Stomach smooth muscle (tissue), 2 donors: ENCODE results near the gene IL1RL1.

Experiments used
- H3K27ac ChIP-seq: one replicate; pipeline ENCODE4 v1.7.0; 2013; ENCODE audit warnings: mild to moderate bottlenecking, low read length, inconsistent platforms
- H3K27me3 ChIP-seq, 2 donors: one replicate each; pipeline ENCODE4 v1.7.0; 2013; ENCODE audit warnings: low read length in 2 of 2; ENCODE audit not compliant: insufficient read depth in 2 of 2, control insufficient read depth in 1 of 2
- H3K36me3 ChIP-seq, 2 donors: one replicate each; pipeline ENCODE4 v1.7.0; 2013; ENCODE audit warnings: low read length in 2 of 2; ENCODE audit not compliant: control insufficient read depth in 2 of 2, insufficient read depth in 2 of 2
- H3K4me1 ChIP-seq: one replicate; pipeline ENCODE4 v1.7.0; 2013; ENCODE audit warnings: low read length; ENCODE audit not compliant: control insufficient read depth, insufficient read depth
- H3K4me3 ChIP-seq, 2 donors: one replicate each; pipeline ENCODE4 v1.7.0; 2013; ENCODE audit warnings: low read length in 2 of 2
- H3K9ac ChIP-seq, 2 donors: one replicate each; pipeline ENCODE4 v1.7.0; 2013; ENCODE audit warnings: low read length in 2 of 2, mild to moderate bottlenecking in 1 of 2
- H3K9me3 ChIP-seq, 2 donors: one replicate each; pipeline ENCODE4 v1.7.0; 2013; ENCODE audit warnings: low read length in 2 of 2; ENCODE audit not compliant: control insufficient read depth in 2 of 2
- donor health status: healthy.
- donor health status: Pancreatic carcinoma.

Gene IL1RL1

DNA sequence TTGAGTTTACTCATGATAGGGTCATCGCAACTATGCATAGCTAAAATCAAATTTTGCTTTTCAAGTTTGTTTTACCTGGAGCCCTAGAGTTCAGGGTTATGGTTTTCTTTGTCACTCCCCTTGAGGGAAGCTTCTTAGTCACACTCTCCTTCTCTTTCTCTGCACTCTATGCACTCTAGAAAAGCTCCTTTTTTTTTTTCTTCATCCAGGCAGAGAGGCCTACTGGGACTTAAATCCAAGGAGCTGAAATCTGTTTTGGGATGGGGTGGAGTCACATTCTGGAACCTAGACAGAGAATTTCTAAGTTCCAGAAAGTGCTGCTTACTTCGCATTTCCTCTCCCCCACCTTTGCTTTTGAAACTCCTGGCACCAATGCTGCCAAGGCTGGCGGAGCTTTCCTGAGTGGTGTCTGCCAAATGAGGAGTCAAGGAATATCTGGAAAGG lies 25.2 kb downstream of the IL1RL1 start:
- peaks cover 0 to 2% of the 10 kb centered on the region in 2 donors for H3K27me3 ChIP-seq
- H3K36me3 ChIP-seq = no peaks in the 10 kb centered on the region
- no peak overlapping the region for H3K27ac ChIP-seq
- no peak overlapping the region for H3K4me3 ChIP-seq
- H3K9ac ChIP-seq = no peak overlapping the region
- no peaks in the 10 kb centered on the region for H3K4me1 ChIP-seq
- no peaks in the 10 kb centered on the region for H3K9me3 ChIP-seq

- Histone ChIP-seq H3K27ac (no peak overlapping the region), H3K4me1 (no peaks in the 10 kb centered on the region), H3K9ac (no peak overlapping the region), H3K4me3 (no peak overlapping the region), H3K27me3 (peaks cover 0 to 2% of the 10 kb centered on the region in 2 donors), H3K9me3 (no peaks in the 10 kb centered on the region), H3K36me3 (no peaks in the 10 kb centered on the region)
Observed at GRCh38 chr2:102337012-102337411, 25.6 kb downstream of the IL1RL1 start.

- Histone ChIP-seq H3K36me3 (no peaks in the 10 kb centered on the region), H3K4me3 (no peak overlapping the region), H3K4me1 (no peaks in the 10 kb centered on the region), H3K9ac (no peak overlapping the region), H3K27me3 (peaks cover 0 to 2% of the 10 kb centered on the region in 2 donors), H3K9me3 (no peaks in the 10 kb centered on the region), H3K27ac (no peak overlapping the region)
Observed at GRCh38 chr2:102337481-102338386, 26.4 kb downstream of the IL1RL1 start.

DNA sequence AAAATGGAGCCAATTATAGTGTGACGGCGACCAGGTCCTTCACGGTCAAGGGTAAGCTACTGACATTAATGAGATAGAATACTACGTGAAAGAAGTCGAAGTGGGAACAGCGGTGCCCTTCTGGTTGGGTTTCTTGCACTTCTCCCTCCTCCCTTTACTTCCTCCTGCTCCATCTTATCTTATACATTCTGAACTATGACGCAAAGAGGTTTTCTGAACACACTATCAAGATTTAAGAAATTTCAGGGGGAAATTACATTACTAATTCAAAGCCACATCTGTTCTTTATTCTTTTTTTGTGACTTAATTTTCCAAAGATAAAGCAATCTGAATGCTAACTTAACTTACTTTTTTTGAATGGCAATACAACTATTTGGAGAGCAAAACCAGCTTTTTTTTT lies 29.4 kb downstream of the IL1RL1 start:
- H3K4me3 ChIP-seq = no peak overlapping the region
- no peak overlapping the region for H3K27ac ChIP-seq
- H3K27me3 ChIP-seq = peaks cover 0 to 2% of the 10 kb centered on the region in 2 donors
- no peaks in the 10 kb centered on the region for H3K9me3 ChIP-seq
- H3K36me3 ChIP-seq = no peaks in the 10 kb centered on the region
- H3K4me1 ChIP-seq = no peaks in the 10 kb centered on the region
- no peak overlapping the region for H3K9ac ChIP-seq

DNA sequence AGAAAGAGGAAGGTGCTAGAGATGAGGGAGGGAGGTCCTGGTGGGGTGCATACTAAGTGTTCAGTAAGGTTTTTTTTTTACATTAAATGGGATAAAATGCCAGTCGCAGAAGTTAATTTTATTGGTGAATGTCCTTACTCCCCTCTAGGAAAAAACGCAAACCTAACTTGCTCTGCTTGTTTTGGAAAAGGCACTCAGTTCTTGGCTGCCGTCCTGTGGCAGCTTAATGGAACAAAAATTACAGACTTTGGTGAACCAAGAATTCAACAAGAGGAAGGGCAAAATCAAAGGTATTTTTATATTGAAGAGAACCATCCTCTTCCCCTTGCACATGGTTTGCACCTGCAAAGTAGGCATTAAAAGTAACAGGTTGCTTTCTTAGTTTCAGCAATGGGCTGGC lies 31.5 kb downstream of the IL1RL1 start:
- no peaks in the 10 kb centered on the region for H3K36me3 ChIP-seq
- no peak overlapping the region for H3K4me3 ChIP-seq
- peaks cover 0 to 2% of the 10 kb centered on the region in 2 donors for H3K27me3 ChIP-seq
- H3K27ac ChIP-seq = no peak overlapping the region
- no peak overlapping the region for H3K9ac ChIP-seq
- H3K4me1 ChIP-seq = no peaks in the 10 kb centered on the region
- H3K9me3 ChIP-seq = no peaks in the 10 kb centered on the region

DNA sequence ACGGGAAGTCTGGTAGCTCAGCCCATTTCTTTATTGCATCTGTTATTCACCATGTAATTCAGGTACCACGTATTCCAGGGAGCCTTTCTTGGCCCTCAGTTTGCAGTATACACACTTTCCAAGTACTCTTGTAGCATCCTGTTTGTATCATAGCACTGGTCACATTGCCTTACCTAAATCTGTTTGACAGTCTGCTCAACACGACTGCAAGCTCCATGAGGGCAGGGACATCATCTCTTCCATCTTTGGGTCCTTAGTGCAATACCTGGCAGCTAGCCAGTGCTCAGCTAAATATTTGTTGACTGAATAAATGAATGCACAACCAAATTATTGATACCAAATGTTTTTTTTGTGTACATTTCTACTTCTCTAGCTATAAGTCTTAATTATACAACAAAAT lies 33.0 kb downstream of the IL1RL1 start:
- no peak overlapping the region for H3K9ac ChIP-seq
- H3K27ac ChIP-seq = no peak overlapping the region
- no peaks in the 10 kb centered on the region for H3K36me3 ChIP-seq
- H3K9me3 ChIP-seq = no peaks in the 10 kb centered on the region
- peaks cover 0 to 2% of the 10 kb centered on the region in 2 donors for H3K27me3 ChIP-seq
- H3K4me3 ChIP-seq = no peak overlapping the region
- H3K4me1 ChIP-seq = no peaks in the 10 kb centered on the region

DNA sequence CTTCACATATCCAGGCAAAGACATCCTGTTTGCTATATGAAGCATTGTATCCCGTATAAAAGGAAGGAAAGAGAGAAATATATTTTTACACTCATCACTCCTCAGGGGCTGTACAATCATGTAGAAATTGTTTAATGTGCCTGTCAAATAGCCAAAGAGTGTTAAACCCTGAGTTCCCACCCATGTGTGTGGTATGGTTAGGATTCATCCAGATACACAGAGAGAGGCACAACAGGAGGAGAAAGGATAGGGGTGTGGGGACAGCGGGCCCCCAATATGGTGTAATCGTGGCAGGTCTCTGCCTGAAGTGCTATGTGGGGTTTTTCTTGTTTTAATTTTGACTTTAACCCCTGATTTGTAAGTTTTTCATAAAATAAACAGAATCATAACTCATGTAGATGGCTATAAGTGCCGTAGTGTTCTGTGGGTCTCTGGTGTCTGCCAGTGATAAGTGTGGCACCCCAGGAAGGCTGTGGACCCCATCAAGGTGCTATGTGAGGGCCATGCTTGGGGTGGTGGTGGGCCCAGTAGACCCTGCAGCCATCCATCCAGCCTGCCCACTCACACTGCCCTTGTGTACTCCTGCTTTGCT lies 34.1 kb downstream of the IL1RL1 start:
- Histone ChIP-seq H3K27me3 (peaks cover 0 to 2% of the 10 kb centered on the region in 2 donors), H3K4me1 (no peaks in the 10 kb centered on the region), H3K27ac (no peak overlapping the region), H3K9ac (no peak overlapping the region), H3K9me3 (no peaks in the 10 kb centered on the region), H3K4me3 (no peak overlapping the region), H3K36me3 (no peaks in the 10 kb centered on the region)

DNA sequence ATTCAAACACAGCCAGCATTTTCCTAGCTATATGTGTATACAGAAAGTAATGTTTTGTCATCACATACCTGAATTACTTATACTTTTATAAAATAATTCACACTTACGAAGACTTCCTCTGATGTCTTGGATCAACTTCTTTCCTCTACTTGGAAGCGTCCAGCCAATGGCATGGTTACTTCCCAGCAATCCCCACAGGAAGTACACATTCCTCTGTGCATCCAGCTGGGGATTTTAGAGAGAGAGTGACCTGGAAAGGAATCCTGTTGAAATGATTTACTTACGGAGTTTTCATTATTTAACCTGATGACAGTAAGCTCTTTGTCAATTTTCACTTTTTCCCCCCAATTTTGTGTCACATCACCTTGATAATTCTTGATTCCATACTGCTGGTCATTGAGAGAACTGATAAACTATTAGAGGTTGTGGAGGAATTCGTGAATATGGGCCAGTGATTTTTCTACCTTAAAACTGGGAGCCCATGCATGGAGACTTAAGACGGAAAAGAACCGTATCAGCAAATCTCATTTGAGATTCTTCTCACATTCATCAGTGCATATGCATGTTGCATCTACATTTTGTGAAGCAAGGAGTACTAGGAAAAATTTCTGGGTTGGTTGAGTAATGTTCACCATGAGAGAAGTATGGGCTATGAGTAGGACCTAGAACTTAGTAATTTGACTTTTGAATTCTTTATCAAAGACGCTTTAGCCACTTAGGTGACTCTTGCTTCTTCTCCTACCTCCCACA lies 35.2 kb downstream of the IL1RL1 start:
- no peak overlapping the region for H3K9ac ChIP-seq
- H3K27ac ChIP-seq = no peak overlapping the region
- peaks cover 0 to 4% of the 10 kb centered on the region in 2 donors for H3K27me3 ChIP-seq
- no peaks in the 10 kb centered on the region for H3K9me3 ChIP-seq
- H3K36me3 ChIP-seq = no peaks in the 10 kb centered on the region
- no peak overlapping the region for H3K4me3 ChIP-seq
- H3K4me1 ChIP-seq = no peaks in the 10 kb centered on the region

DNA sequence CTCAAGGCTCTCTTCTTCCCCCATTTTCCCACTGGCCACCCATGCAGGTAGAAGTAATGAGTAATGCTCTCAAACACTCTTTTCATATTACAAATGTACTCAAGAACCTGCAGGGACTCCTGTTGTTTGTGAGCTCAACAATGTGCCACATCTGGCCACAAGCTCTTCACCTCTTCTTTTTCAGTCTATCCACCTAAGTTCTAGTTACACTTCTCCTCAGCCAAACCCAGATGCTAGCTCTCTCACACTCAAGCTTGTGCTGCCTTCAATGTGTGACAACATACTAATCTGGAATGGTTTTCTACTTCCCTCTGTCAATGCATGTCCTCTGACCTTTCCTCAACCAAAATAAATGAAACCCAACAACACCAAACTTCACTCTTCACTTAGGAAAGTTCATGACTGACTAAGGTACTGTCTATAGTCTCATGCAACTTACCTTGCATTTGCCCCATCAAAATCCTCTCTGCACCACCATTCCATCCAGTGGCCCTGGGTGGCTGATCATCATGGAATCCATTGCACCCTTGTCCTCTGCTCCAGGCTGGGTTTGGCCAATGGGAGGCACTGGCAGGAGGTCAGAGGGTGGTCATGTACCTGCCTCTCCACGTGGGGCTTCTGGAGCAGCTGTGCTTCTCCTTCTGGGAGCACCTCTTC lies 38.9 kb downstream of the IL1RL1 start:
- no peaks in the 10 kb centered on the region for H3K36me3 ChIP-seq
- H3K9ac ChIP-seq = no peak overlapping the region
- no peaks in the 10 kb centered on the region for H3K4me1 ChIP-seq
- H3K9me3 ChIP-seq = no peaks in the 10 kb centered on the region
- H3K4me3 ChIP-seq = no peak overlapping the region
- peaks cover 0 to 2% of the 10 kb centered on the region in 2 donors for H3K27me3 ChIP-seq
- H3K27ac ChIP-seq = no peak overlapping the region
